Type B pancreatic cell (in vitro differentiated cells): Measurements from ENCODE around the gene NR3C1. TPM values are rescaled to one million over a fixed set of nuclear protein-coding genes. Genes with fewer than 3 reads are reported as not detected.

Experiments
- DNase-seq: peaks from one replicate; pipeline ENCODE4 v3.0.0; 2021; ENCODE audit warnings: mixed read lengths; ENCODE audit not compliant: unreplicated experiment; ENCODE audit errors: extremely low spot score
- H3K27ac Mint-ChIP-seq: 2 replicates; pipeline ENCODE4 v1.8.0; 2021; ENCODE audit warnings: mild to moderate bottlenecking, mixed read lengths
- H3K27me3 Mint-ChIP-seq: 2 replicates; pipeline ENCODE4 v1.8.0; 2021; ENCODE audit warnings: mixed read lengths
- H3K36me3 Mint-ChIP-seq: 2 replicates; pipeline ENCODE4 v1.8.0; 2021; ENCODE audit warnings: mixed read lengths
- H3K4me1 Mint-ChIP-seq: one replicate; pipeline ENCODE4 v1.8.0; 2021; ENCODE audit warnings: mixed read lengths; ENCODE audit not compliant: unreplicated experiment
- H3K4me3 Mint-ChIP-seq: 2 replicates; pipeline ENCODE4 v1.8.0; 2021; ENCODE audit warnings: mild to moderate bottlenecking, mixed read lengths
- H3K9me3 Mint-ChIP-seq: 2 replicates; pipeline ENCODE4 v1.8.0; 2021; ENCODE audit warnings: mixed read lengths
- CTCF ChIP-seq: fragments of 200-600 bp; sonication (generic); conservative IDR thresholded peaks from 2 replicates; pipeline ENCODE4 v1.5.0; 2021; ENCODE audit warnings: antibody characterized with exemption, mild to moderate bottlenecking
- total RNA-seq: library from RNA; stranded (reverse); gene quantifications from 2 replicates; pipeline ENCODE4 v1.2.1, GENCODE V29; 2021; ENCODE audit warnings: low replicate concordance

The NR3C1 gene
- total RNA-seq, 1 donor from 2014 or later, result 94.0 TPM

GRCh38 chr5:143318270-143318669 lies 85.2 kb downstream of the NR3C1 start:
- TF ChIP-seq CTCF, result no peak
- no peak overlapping the region for H3K4me3 Mint-ChIP-seq
- no peak for DNase-seq
- H3K27ac Mint-ChIP-seq, result no peak overlapping the region
- no peaks in the 10 kb centered on the region for H3K9me3 Mint-ChIP-seq
- no peaks in the 10 kb centered on the region for H3K27me3 Mint-ChIP-seq
- H3K36me3 Mint-ChIP-seq, result peaks cover 14% of the 10 kb centered on the region
- H3K4me1 Mint-ChIP-seq, result peaks cover 32% of the 10 kb centered on the region

- no peak for DNase-seq
- no peak overlapping the region for H3K27ac Mint-ChIP-seq
- H3K4me1 Mint-ChIP-seq, result peaks cover 32% of the 10 kb centered on the region
- H3K4me3 Mint-ChIP-seq, result no peak overlapping the region
- no peaks in the 10 kb centered on the region for H3K27me3 Mint-ChIP-seq
- H3K36me3 Mint-ChIP-seq, result peaks cover 14% of the 10 kb centered on the region
- no peaks in the 10 kb centered on the region for H3K9me3 Mint-ChIP-seq
- TF ChIP-seq CTCF, result no peak
These were observed 86.4 kb downstream of the NR3C1 start for GRCh38 chr5:143316844-143317631.

- Mint-ChIP-seq H3K4me3 (no peak overlapping the region), H3K36me3 (peaks cover 21% of the 10 kb centered on the region), H3K9me3 (no peaks in the 10 kb centered on the region), H3K4me1 (peaks cover 28% of the 10 kb centered on the region), H3K27me3 (no peaks in the 10 kb centered on the region), H3K27ac (no peak overlapping the region)
- TF ChIP-seq CTCF, result no peak
- no peak for DNase-seq
These were observed 87.1 kb downstream of the NR3C1 start for GRCh38 chr5:143316337-143316736.

GRCh38 chr5:143315929-143316328 lies 87.6 kb downstream of the NR3C1 start:
- no peaks in the 10 kb centered on the region for H3K9me3 Mint-ChIP-seq
- no peak overlapping the region for H3K27ac Mint-ChIP-seq
- DNase-seq, result no peak
- peaks cover 26% of the 10 kb centered on the region for H3K4me1 Mint-ChIP-seq
- H3K27me3 Mint-ChIP-seq, result no peaks in the 10 kb centered on the region
- no peak for TF ChIP-seq CTCF
- peaks cover 25% of the 10 kb centered on the region for H3K36me3 Mint-ChIP-seq
- no peak overlapping the region for H3K4me3 Mint-ChIP-seq

GRCh38 chr5:143315214-143315613 lies 88.3 kb downstream of the NR3C1 start:
- no peaks in the 10 kb centered on the region for H3K27me3 Mint-ChIP-seq
- TF ChIP-seq CTCF, result no peak
- H3K36me3 Mint-ChIP-seq, result peaks cover 26% of the 10 kb centered on the region
- H3K27ac Mint-ChIP-seq, result no peak overlapping the region
- H3K4me3 Mint-ChIP-seq, result no peak overlapping the region
- H3K9me3 Mint-ChIP-seq, result no peaks in the 10 kb centered on the region
- H3K4me1 Mint-ChIP-seq, result peaks cover 22% of the 10 kb centered on the region
- DNase-seq, result no peak
